ENCODE measurements around the gene NUMBL. TPM values are rescaled to one million over a fixed set of nuclear protein-coding genes. Genes with fewer than 3 reads are reported as not detected.
A peak's percentile ranks its signal among the peaks of the same experiment; 100 is the strongest.

The NUMBL gene
- polyA plus RNA-seq, 2 of the 4 experiments (the other 2 are of a cell fraction): 21.1 to 28.7 TPM

- no peak overlapping the region for H3K4me2 ChIP-seq
- H3K27ac ChIP-seq: no peak overlapping the region
- no peaks in the 10 kb centered on the region for H3K9me3 ChIP-seq
- H3K4me3 ChIP-seq: no peak overlapping the region
- no peak for FAIRE-seq
- 0 out of 2 replicates have a peak, but pooled peaks have one; percentile 21 for TF ChIP-seq POLR2A (IDR thresholded peaks at IDR 0.05; ENCODE audit: low read length)
- no peak for TF ChIP-seq EHMT2 (IDR thresholded peaks at IDR 0.05; ENCODE audit: low read depth)
- POLR2A ChIA-PET: no interaction called here
- H3K4me1 ChIP-seq: peaks cover 7% of the 10 kb centered on the region; the same call in 2 of the 3 replicates
- 89% methylated on average over 17 of the region's 17 CpGs for WGBS (ENCODE audit: missing lambda C conversion rate)
- DNase-seq (ENCODE audit: low read depth in 1 of 2, low spot score in 1 of 2): no peak
- no peak for ATAC-seq
- CTCF ChIA-PET: interaction anchor here (1.0 to 15.6 kb wide), 9 partner anchors 8 to 93 kb away, joined by 3 to 423 read pairs (median 4); no protein-coding TSS in a partner anchor
These were observed 73.5 kb downstream of the NUMBL start for GRCh38 chr19:40616941-40617340.

DNA sequence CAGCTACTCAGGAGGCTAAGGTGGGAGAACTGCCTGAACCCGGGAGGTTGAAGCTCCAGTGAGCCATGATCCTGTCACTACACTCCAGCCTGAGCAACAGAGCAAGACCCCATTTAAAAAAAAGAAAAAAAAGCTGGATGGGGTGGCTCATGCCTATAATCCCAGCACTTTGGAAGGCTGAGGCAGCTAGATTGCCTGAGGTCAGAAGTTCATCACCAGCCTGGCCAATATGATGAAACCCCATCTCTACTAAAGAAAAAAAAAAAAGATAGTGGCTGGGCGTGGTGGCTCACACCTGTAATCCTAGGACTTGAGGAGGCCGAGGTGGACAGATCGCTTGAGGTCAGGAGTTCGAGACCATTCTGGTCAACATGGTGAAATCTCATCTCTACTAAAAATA, 74.3 kb downstream of the NUMBL start:
- TF ChIP-seq ZFP36 (IDR thresholded peaks at IDR 0.05; ENCODE audit: borderline replicate concordance, partially characterized antibody) (no peak), PHF8 (IDR thresholded peaks at IDR 0.05; ENCODE audit: borderline replicate concordance, low read depth) (no peak), ZNF302 (CRISPR knock-in tag; IDR thresholded peaks at IDR 0.05) (no peak), ZSCAN20 (CRISPR knock-in tag; IDR thresholded peaks at IDR 0.05) (no peak), POLR2AphosphoS2 (conservative IDR thresholded peaks at IDR 0.05; ENCODE audit: low read length) (no peak), HEYL (CRISPR knock-in tag; IDR thresholded peaks at IDR 0.05) (no peak), PBX3 (IDR thresholded peaks at IDR 0.05) (no peak), HOXA7 (CRISPR knock-in tag; IDR thresholded peaks at IDR 0.05) (no peak)
- TF ChIP-seq, protein P1, sequence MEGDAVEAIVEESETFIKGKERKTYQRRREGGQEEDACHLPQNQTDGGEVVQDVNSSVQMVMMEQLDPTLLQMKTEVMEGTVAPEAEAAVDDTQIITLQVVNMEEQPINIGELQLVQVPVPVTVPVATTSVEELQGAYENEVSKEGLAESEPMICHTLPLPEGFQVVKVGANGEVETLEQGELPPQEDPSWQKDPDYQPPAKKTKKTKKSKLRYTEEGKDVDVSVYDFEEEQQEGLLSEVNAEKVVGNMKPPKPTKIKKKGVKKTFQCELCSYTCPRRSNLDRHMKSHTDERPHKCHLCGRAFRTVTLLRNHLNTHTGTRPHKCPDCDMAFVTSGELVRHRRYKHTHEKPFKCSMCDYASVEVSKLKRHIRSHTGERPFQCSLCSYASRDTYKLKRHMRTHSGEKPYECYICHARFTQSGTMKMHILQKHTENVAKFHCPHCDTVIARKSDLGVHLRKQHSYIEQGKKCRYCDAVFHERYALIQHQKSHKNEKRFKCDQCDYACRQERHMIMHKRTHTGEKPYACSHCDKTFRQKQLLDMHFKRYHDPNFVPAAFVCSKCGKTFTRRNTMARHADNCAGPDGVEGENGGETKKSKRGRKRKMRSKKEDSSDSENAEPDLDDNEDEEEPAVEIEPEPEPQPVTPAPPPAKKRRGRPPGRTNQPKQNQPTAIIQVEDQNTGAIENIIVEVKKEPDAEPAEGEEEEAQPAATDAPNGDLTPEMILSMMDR (IDR thresholded peaks at IDR 0.05): no peak
- Histone ChIP-seq H3K9me3 (no peaks in the 10 kb centered on the region), H3K27ac (no peak overlapping the region; a peak in 1 of 6 replicates), H3K4me3 (no peak overlapping the region), H3K4me1 (peaks cover 7% of the 10 kb centered on the region; the same call in 2 of the 3 replicates), H3K4me2 (no peak overlapping the region)
- WGBS (ENCODE audit: missing lambda C conversion rate): 68% methylated on average over 5 of the region's 5 CpGs
- no peak for ATAC-seq
- ChIA-PET POLR2A (interaction anchor here (0.6 kb wide), 1 partner anchor 12 kb away, joined by 3 read pairs; no protein-coding TSS in a partner anchor), CTCF (interaction anchor here (0.6 to 15.6 kb wide), 13 partner anchors 8 to 687 kb away, joined by 3 to 423 read pairs (median 4); no protein-coding TSS in a partner anchor)
- DNase-seq (ENCODE audit: low read depth in 1 of 2, low spot score in 1 of 2): no peak
- no peak for FAIRE-seq

Small RNA genes within 50 kb of the gene (small RNA-seq; reads per million reads assigned to genes)
- 0 reads per million in 6 experiments for gene RNU6-195P

Other genes with a start within 250 kb of the NUMBL start
- 40.2 and 41.7 TPM in 2 replicates for gene SERTAD3, start 246.3 kb downstream of the NUMBL start, polyA plus RNA-seq (2011; rRNA removed)
- 35.5 to 41.2 TPM (median 39.7 TPM) in 3 replicates for gene SERTAD3, start 246.3 kb downstream of the NUMBL start, polyA plus RNA-seq (2017; fragmentation: RNase III; extraction: RNeasy Plus Mini Kit Qiagen cat#74134 plus additional on column Dnase treatment)
- 202 and 241 TPM in 2 replicates for gene BLVRB, start 224.9 kb downstream of the NUMBL start, polyA plus RNA-seq (2011; rRNA removed)
- 280 to 298 TPM (median 296 TPM) in 3 replicates for gene BLVRB, start 224.9 kb downstream of the NUMBL start, polyA plus RNA-seq (2017; fragmentation: RNase III; extraction: RNeasy Plus Mini Kit Qiagen cat#74134 plus additional on column Dnase treatment)
- gene SPTBN4, start 223.7 kb downstream of the NUMBL start, polyA plus RNA-seq (2011; rRNA removed): 1.4 and 2.2 TPM in 2 replicates
- 1.2 to 2.0 TPM (median 1.4 TPM) in 3 replicates for gene SPTBN4, start 223.7 kb downstream of the NUMBL start, polyA plus RNA-seq (2017; fragmentation: RNase III; extraction: RNeasy Plus Mini Kit Qiagen cat#74134 plus additional on column Dnase treatment)
- gene SHKBP1, start 113.8 kb downstream of the NUMBL start, polyA plus RNA-seq (2011; rRNA removed): 75.2 and 79.7 TPM in 2 replicates
- gene SHKBP1, start 113.8 kb downstream of the NUMBL start, polyA plus RNA-seq (2017; fragmentation: RNase III; extraction: RNeasy Plus Mini Kit Qiagen cat#74134 plus additional on column Dnase treatment): 94.9 to 128 TPM (median 123 TPM) in 3 replicates
- 23.1 and 32.0 TPM in 2 replicates for gene LTBP4, start 89.3 kb downstream of the NUMBL start, polyA plus RNA-seq (2011; rRNA removed)
- gene LTBP4, start 89.3 kb downstream of the NUMBL start, polyA plus RNA-seq (2017; fragmentation: RNase III; extraction: RNeasy Plus Mini Kit Qiagen cat#74134 plus additional on column Dnase treatment): 37.7 to 51.1 TPM (median 43.2 TPM) in 3 replicates
- gene COQ8B, start 26.2 kb upstream of the NUMBL start, polyA plus RNA-seq (2011; rRNA removed): 43.9 and 47.2 TPM in 2 replicates
- gene COQ8B, start 26.2 kb upstream of the NUMBL start, polyA plus RNA-seq (2017; fragmentation: RNase III; extraction: RNeasy Plus Mini Kit Qiagen cat#74134 plus additional on column Dnase treatment): 55.3 to 64.9 TPM (median 63.6 TPM) in 3 replicates
- gene ITPKC, start 26.5 kb upstream of the NUMBL start, polyA plus RNA-seq (2011; rRNA removed): 6.5 and 8.7 TPM in 2 replicates
- gene ITPKC, start 26.5 kb upstream of the NUMBL start, polyA plus RNA-seq (2017; fragmentation: RNase III; extraction: RNeasy Plus Mini Kit Qiagen cat#74134 plus additional on column Dnase treatment): 7.9 to 8.6 TPM (median 8.1 TPM) in 3 replicates
- 7.8 and 11.7 TPM in 2 replicates for gene ACTMAP, start 59.8 kb upstream of the NUMBL start, polyA plus RNA-seq (2011; rRNA removed)
- gene ACTMAP, start 59.8 kb upstream of the NUMBL start, polyA plus RNA-seq (2017; fragmentation: RNase III; extraction: RNeasy Plus Mini Kit Qiagen cat#74134 plus additional on column Dnase treatment): 14.1 to 18.5 TPM (median 14.8 TPM) in 3 replicates
- gene SNRPA, start 60.6 kb upstream of the NUMBL start, polyA plus RNA-seq (2011; rRNA removed): 235 and 236 TPM in 2 replicates
- 141 to 155 TPM (median 143 TPM) in 3 replicates for gene SNRPA, start 60.6 kb upstream of the NUMBL start, polyA plus RNA-seq (2017; fragmentation: RNase III; extraction: RNeasy Plus Mini Kit Qiagen cat#74134 plus additional on column Dnase treatment)
- not detected in 2 replicates for gene MIA, start 84.9 kb upstream of the NUMBL start, polyA plus RNA-seq (2011; rRNA removed)
- not detected in 3 replicates for gene MIA, start 84.9 kb upstream of the NUMBL start, polyA plus RNA-seq (2017; fragmentation: RNase III; extraction: RNeasy Plus Mini Kit Qiagen cat#74134 plus additional on column Dnase treatment)
- gene RAB4B, start 87.6 kb upstream of the NUMBL start, polyA plus RNA-seq (2011; rRNA removed): 20.7 and 25.0 TPM in 2 replicates
- gene RAB4B, start 87.6 kb upstream of the NUMBL start, polyA plus RNA-seq (2017; fragmentation: RNase III; extraction: RNeasy Plus Mini Kit Qiagen cat#74134 plus additional on column Dnase treatment): 17.1 to 23.3 TPM (median 22.9 TPM) in 3 replicates
- 34.7 and 45.5 TPM in 2 replicates for gene EGLN2, start 108.5 kb upstream of the NUMBL start, polyA plus RNA-seq (2011; rRNA removed)
- 79.2 to 81.4 TPM (median 80.3 TPM) in 3 replicates for gene EGLN2, start 108.5 kb upstream of the NUMBL start, polyA plus RNA-seq (2017; fragmentation: RNase III; extraction: RNeasy Plus Mini Kit Qiagen cat#74134 plus additional on column Dnase treatment)
- gene CYP2A6, start 159.8 kb upstream of the NUMBL start, polyA plus RNA-seq (2011; rRNA removed): not detected in 2 replicates
- gene CYP2A6, start 159.8 kb upstream of the NUMBL start, polyA plus RNA-seq (2017; fragmentation: RNase III; extraction: RNeasy Plus Mini Kit Qiagen cat#74134 plus additional on column Dnase treatment): not detected in 3 replicates
- gene CYP2A7, start 191.6 kb upstream of the NUMBL start, polyA plus RNA-seq (2011; rRNA removed): not detected in 2 replicates
- gene CYP2A7, start 191.6 kb upstream of the NUMBL start, polyA plus RNA-seq (2017; fragmentation: RNase III; extraction: RNeasy Plus Mini Kit Qiagen cat#74134 plus additional on column Dnase treatment): not detected in 3 replicates

Measured in A549 (cell line).